HEK293 (cell line): ENCODE measurements around the gene OR10K2.

Experiments
- KLF16 ChIP-seq: fragments of 450-650 bp; formaldehyde crosslinking; IDR thresholded peaks from 2 replicates; pipeline ENCODE4 v1.5.1; 2017; ENCODE audit warnings: missing biosample characterization, missing genetic modification characterization
- ZBTB7A ChIP-seq: fragments of 450-650 bp; formaldehyde crosslinking; IDR thresholded peaks from 2 replicates; pipeline ENCODE4 v1.5.1; 2016; ENCODE audit warnings: low read depth, missing biosample characterization, missing genetic modification characterization
- ZNF341 ChIP-seq: fragments of 450-650 bp; formaldehyde crosslinking; IDR thresholded peaks from 2 replicates; pipeline ENCODE4; 2016; ENCODE audit warnings: low read depth, missing biosample characterization, missing genetic modification characterization
- TF ChIP-seq, protein P1 (sequence below): fragments of 450-650 bp; formaldehyde crosslinking; IDR thresholded peaks from 2 replicates; pipeline ENCODE4 v1.5.1; 2016; ENCODE audit warnings: missing biosample characterization, missing genetic modification characterization

DNA sequence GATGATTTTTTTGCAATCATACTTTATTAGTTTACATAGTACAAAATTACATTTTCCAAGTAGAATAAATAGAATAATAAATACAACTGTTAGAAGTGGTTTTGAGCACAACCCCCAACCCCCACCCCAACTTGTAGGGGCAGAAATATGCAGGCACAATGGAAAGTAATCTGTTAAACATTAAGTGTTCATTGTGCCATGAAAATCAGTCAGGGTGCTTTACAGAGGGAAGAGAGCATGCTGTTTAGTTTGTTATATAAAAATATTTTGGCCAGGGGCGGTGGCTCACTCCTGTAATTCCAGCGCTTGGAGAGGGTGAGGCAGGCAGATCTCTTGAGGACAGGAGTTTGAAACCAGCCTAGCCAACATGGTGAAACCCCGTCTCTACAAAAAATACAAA, 29.4 kb downstream of the OR10K2 start:
- TF ChIP-seq, protein P1, sequence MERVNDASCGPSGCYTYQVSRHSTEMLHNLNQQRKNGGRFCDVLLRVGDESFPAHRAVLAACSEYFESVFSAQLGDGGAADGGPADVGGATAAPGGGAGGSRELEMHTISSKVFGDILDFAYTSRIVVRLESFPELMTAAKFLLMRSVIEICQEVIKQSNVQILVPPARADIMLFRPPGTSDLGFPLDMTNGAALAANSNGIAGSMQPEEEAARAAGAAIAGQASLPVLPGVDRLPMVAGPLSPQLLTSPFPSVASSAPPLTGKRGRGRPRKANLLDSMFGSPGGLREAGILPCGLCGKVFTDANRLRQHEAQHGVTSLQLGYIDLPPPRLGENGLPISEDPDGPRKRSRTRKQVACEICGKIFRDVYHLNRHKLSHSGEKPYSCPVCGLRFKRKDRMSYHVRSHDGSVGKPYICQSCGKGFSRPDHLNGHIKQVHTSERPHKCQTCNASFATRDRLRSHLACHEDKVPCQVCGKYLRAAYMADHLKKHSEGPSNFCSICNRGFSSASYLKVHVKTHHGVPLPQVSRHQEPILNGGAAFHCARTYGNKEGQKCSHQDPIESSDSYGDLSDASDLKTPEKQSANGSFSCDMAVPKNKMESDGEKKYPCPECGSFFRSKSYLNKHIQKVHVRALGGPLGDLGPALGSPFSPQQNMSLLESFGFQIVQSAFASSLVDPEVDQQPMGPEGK (tag by site-specific recombination): no peak
- no peak for TF ChIP-seq KLF16 (tag by site-specific recombination)
- TF ChIP-seq ZNF341: no peak
- TF ChIP-seq ZBTB7A: no peak
